Caki2 (cell line): ENCODE data around the gene FHAD1. TPM values are rescaled to one million over a fixed set of nuclear protein-coding genes. Genes with fewer than 3 reads are reported as not detected.
"Not testable (repeated sequence)": the region's sequence is repeated elsewhere in the genome, so short reads cannot be mapped to it uniquely, and the experiment has no call there.

ENCODE experiments used
- DNase-seq: peaks from one replicate; pipeline ENCODE4 v3.0.0-alpha.2; 2015; ENCODE audit warnings: low read depth
- in situ Hi-C: cut with HindIII; loops from 2 replicates; pipeline ENCODE4 v1.10.0; 2016; ENCODE audit warnings: low sequenced_read_pairs, low pct_unique_long_range_greater_than_20kb, mixed read lengths
- total RNA-seq: library from RNA; depleted of rRNA; stranded (reverse); fragments of >200 nt; shearing (Covaris generic); gene quantifications from 2 replicates; pipeline ENCODE4 v1.2.3, GENCODE V29; 2014; ENCODE audit warnings: low replicate concordance

The FHAD1 gene
- total RNA-seq, 1 experiment from 2014 or later: 18.0 TPM

DNA sequence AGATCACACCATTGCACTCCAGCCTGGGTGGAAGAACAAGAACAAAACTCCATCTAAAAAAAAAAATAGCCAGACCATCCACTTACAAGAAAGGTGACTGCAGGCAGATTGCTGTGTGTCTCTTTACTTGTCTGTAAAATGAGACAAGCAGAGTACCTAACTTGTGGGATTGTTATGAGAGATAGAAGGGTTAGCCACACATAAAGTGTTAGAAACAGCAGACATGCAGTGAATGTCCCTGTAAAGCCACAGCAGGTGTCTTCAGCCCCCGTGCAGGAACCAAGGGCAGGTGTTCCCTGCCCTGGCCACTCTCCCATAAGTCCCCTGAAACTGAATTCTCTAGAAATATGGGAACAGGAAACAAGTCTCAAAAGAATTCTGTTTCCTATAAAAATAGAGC lies 121.9 kb downstream of the FHAD1 start:
- in situ Hi-C loops: no loop called here
- DNase-seq: no peak

DNA sequence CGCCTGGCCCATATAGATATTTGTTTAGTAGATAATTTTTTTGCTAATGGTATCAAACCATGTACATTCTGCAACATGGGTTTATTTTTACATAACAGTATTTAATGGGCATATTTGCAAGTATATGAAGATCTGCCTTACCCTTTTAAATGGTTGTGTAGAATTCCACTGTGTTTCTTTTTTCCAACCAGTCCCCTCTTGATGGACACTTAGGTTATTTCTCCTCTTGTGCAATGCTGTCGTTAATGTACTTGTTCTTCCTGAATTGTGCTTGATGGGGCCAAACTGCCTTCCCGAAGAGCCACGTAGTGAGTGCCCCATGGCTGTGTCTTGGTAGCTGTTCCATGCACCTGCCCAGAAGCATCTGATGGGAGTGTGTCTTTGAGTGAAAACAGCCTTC lies 123.2 kb downstream of the FHAD1 start:
- in situ Hi-C loops: no loop called here
- no peak for DNase-seq

DNA sequence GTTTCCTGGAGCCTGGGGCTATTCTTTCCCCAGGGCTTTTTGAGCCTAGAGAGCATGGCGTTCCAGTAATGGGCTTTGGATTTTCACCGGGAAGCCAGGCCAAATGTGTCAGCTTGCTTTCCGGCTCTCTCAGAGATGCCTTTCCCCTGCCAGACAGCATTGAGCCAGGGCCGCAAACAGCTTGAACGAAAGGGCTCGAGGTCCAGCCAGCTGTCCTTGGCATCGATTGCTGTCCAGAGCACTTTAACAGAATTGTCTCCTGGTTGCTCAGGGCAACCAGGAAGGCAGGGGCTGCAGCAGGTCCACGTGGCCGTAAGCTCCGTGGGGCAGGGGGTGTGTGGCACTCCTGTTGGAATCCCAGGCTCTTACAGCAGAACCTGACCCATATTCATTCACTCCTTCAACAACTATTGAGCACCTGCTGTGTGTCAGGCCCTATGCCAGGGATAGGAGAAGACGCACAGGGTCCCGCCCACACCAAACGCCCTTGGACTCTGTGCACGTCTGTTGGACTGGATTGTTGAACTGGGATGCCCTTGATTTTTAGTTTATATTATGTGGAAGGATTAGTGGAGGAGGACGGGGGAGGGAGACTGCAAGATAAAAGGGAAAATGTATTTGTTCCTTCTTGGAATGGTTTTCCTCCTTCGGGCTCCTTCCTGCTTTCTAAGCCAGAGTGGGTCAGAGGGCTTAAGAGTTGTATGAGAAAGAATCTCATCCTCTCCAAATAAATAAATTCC lies 123.9 kb downstream of the FHAD1 start:
- in situ Hi-C loops: no loop called here
- DNase-seq: no peak

DNA sequence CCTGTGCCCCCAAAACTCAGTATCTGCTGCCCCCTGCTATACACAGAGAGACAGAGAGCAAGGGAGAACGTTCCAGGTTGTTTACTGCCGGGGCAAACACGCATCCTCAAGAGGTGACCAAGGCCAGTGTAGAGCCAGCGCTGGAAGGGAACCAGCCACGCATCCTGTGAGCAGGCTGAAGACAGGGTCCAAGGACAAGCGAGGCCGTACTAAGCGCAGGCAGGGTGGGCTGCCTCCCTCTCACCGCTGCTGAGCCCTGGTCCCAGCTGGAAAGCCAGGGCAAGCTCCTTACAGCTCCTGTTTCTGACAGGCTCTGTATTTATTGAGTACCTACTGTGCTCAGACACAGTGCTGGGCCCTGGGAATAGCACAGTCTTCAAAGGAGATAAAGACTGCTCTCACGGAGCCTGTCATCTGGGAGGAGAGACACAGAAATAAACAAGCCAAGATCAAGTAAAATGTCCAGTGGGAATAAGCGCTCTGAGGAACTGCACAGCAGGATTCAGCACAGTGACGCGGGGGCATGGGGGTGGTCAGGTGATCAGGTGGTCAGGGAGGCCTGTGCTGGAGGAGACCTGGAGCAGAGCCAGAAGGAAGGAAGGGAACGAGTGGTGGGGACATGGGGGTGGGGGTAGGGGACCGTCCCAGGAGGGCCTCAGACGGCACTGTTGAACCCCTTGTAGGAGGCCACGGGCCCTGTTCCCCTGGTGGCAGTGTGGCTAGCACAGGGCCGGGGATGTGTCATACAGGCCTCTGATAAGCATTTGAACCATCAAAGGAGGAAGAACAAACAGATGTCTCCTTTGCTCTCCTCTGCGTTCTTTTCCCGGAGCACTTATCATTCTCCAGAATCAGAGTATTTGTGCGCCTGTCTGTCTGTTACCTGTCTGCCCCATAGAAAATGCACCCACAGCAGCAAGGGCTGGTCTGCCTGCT lies 124.9 kb downstream of the FHAD1 start:
- in situ Hi-C loops: no loop called here
- DNase-seq: no peak

DNA sequence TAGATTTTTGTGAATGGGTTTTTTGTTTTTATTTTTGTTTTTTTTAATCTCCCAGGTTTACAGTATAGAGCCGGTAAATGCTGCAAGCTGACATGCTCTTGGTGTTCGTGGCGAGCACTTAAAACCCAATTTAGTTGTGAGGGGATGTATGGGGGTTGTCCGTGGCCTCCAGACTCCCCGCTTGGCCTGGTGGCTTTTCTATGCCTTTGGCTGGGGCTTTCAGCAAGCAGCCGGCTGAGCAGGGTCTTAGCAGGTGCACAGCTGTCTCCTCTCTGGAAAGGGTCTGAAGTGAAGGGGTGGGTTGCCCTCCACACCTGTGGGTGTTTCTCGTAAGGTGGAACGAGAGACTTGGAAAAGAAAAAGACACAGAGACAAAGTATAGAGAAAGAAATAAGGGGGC lies 131.7 kb downstream of the FHAD1 start:
- in situ Hi-C loops: no loop called here
- DNase-seq: no peak

DNA sequence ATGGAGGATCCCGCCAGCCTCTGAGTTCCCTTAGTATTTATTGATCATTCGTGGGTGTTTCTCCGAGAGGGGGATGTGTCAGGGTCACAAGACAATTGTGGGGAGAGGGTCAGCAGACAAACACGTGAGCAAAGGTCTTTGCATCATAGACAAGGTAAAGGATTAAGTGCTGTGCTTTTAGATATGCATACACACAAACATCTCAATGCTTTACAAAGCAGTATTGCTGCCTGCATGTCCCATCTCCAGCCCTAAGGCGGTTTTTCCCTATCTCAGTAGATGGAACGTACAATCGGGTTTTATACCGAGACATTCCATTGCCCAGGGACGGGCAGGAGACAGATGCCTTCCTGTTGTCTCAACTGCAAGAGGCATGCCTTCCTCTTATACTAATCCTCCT lies 132.1 kb downstream of the FHAD1 start:
- DNase-seq, in situ Hi-C loops: not testable (repeated sequence)

DNA sequence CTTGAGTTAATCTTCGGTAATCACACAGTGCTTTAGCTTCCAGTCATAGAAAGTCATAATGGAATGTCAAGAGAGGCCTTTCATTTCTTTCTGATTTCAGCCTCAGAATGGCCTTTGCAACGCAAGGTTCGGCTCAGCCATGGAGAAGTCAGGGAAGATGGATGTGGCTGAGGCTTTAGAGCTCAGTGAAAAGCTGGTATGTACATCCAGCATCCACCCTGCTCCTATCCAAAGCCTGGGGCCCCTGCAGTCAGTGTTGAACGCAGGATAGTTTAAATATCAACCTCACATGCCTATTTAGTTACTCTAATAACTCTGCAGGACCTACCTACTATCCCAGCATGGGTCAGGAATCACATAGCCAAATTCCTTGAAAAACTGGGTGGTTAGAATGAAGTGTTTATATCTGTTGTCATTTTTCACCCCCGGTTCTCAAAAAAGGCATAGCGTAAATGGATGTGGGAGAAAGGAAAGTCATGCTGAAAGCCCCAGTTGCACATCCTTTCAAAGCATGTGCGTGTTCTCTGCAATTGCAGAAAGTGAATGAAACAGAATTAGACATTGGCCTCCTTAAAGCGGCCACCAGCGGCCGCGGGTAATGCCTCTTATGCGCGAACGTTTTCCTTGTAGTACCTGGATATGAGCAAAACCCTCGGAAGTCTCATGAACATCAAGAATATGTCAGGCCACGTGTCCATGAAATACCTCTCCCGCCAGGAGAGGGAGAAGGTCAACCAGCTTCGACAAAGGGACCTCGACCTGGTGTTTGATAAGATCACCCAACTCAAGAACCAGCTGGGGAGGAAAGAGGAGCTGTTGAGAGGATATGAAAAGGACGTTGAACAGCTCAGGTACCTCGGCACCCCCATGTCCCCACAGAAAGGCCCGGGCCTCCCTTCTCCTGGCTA lies 133.8 kb downstream of the FHAD1 start:
- DNase-seq: no peak
- in situ Hi-C loops: no loop called here

DNA sequence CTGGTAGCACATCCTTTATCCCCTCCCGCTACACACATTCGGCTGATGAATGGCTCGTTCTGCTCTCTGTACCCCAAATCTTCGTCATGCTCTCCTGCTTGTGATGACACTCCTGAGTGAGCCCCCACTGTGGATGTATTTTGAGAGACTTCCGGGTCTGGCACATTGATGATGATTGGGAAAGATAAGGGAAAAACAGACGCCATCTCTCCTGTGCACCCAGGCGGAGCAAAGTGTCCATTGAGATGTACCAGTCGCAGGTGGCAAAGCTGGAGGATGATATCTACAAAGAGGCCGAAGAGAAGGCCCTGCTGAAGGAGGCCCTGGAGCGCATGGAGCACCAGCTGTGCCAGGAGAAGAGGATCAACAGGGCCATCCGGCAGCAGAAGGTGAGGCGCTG lies 134.8 kb downstream of the FHAD1 start:
- in situ Hi-C loops: no loop called here
- no peak for DNase-seq

DNA sequence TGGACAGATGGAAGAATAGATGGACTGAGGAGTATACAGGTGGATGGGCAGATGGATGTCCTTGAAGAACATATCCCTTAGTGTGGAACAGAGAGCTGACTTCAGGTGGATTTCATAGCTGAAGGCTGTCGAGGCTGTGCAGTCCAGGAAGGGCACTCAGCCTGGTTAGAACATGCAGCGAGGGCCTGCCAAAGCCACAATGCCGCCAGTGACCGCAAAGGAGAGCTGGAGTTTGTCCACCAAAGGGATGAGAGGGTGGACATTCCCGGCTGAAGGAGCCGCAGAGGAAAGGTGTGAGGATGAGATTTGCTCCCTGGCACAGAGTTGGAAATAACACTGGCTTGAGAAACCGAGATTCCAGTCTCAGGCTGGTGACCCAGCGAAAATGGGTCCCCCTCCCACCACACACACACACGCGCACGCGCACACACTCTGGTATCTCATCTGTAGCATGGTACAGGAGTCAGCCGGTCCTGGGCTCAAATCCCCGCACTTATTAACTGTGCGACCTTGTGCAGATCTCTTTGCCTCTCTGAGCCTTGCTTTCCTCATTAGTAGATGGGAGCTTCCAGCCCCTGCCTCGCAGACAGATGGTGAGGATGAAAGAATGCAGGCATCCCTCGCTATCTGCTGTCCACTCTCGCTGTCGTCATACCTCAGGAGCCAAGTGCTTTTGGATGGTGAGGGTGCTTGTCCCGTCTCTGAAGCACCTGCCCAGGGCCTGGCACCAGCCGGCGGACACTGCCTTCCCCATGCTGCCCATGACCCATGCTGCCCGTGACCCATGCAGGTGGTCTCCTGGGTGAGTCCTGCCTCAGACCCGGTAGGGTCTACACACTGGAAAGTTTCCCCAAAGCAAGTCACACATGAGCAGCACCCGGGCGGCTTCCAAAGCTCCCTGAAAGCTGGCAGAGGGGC lies 135.8 kb downstream of the FHAD1 start:
- in situ Hi-C loops: no loop called here
- DNase-seq: no peak

DNA sequence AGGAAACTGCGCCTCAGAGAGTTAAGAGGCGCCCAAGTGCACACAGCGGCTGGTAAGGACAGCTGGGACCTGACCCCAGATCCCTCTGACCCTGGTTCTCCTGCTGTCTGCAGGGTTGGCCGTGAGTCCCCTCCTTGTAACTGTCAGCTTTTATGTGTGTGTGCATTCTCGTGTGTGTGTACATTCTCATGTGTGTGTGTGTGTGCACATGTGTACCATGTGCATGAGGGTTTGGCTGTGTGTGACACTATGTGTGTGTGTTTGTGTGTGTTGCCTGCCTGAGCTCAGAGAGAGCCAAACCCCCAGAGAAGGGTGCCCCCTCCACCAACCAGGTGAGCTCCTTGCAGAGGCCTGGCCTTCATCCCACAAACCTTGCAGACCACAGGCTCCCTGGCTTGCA lies 136.8 kb downstream of the FHAD1 start:
- in situ Hi-C loops: no loop called here
- DNase-seq: no peak

DNA sequence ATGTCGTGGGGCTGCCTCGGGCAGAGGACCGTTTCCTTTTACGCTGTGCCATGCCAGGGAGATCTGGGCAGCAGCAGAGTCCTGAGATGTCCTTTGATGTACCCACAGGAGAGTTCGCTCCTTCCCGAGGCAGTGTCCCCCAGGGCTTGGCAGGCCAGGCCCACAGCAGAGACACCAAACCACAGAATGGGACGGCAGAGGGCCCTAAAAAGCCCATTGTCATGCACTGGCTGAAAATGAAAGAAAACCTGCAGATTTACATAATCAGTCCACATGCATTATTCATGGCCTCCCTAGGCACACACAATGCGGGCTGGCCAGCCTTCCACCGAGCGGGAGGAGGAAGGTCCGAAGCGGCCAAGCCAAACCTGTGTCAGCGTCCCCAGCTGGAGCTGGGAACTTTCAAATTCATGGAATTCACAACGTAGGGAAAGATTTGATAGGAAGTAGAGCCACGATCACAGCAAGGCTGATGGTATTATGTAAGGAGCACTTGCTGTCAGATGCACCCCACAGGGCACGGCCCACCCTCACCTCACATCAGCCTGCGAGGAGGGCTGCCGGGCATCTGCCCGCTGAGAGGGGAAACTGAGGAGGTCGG lies 137.4 kb downstream of the FHAD1 start:
- in situ Hi-C loops: no loop called here
- no peak for DNase-seq

DNA sequence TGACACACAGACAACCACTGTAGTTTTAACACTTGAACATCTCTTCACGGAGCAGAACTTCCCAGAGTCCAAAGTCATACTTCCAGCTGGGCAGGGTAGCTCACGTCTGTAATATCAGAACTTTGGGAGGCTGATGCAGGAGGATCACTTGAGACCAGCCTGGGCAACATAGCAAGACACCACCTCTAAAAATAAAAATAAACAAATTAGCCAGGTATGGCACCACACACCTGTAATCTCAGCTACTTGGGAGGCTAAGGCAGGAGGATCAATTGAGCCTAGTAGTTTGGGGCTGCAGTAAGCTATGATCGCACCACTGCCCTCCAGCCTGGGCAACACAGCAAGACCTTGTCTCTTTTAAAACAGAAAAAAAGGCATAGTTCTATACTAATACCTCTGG lies 138.4 kb downstream of the FHAD1 start:
- in situ Hi-C loops: no loop called here
- no peak for DNase-seq

DNA sequence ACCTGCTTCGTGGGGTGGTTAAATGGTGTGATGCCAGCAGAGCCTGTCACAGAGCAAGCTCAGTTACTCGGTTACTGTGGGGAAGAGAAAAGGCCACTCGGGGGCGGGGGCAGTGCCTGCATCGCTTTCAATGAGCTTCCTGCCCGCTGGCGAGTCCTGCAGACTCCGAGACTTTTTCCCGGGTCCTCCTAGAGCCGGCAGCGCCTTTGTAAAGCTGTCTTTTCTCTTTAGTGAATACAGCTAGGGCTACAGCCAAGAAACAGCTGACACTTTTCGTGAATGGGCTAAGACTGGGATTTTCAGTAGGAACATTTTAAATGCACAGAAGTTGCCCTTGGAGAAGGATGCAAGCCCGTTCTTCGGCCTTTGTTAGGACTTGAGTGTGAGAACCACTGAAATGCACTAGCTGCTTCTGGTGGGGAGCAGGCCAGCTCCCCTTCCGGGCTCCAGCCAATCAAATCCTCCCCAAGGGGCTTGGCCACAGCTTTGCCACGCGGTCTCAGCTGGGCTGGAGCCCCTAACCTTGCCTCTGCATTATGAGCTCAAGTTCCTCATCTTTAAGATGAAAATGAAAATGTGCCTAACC lies 139.2 kb downstream of the FHAD1 start:
- DNase-seq: no peak
- in situ Hi-C loops: no loop called here

DNA sequence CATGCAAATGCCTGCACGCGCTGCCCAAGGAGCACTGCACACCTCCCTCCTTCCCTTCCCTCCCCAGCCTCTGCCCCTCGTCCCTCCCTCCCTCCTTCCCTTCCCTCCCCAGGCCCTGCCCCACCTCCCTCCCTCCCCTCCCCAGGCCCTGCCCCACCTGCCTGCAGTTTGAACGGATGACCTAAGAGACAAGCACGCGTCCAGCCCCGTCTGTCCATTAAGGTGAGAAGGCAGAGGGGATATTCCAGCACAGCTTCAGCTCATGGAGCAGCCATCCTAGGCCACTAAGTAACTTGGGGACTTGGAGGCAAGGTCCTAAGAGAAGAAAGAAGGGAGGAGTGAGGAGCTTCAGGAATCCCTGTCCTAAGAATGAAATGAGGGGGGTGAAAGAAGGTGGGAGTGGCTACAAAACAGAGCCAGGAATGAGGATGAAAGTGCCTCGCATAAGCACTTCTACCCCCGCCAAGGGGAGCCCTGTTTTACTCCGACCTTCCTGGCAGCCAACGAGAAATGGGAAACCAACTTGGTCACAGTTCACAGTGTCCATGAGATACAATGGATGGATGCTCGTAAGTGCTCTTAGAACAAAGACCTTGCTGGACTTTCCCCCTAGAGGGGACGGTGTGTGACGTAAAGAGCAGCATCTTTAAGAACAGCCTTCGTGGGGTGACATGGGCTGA lies 141.3 kb downstream of the FHAD1 start:
- no peak for DNase-seq
- in situ Hi-C loops: no loop called here

DNA sequence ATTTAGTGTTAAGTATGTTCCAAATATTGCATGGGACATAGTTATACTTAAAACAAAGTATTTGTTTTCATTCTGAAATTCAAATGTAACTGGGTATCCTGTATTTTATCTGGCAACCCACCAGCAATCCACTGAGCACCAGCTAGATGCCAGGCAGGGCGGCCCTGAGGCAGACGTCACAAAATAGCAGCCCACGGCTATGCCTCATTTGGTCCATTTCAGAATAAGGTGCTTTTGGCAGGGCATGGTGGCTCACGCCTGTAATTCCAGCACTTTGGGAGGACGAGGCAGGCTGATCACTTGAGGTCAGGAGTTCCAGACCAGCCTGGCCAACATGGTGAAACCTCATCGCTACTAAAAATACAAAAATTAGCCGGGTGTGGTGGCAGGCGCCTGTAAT lies 142.8 kb downstream of the FHAD1 start:
- not testable (repeated sequence) for DNase-seq
- in situ Hi-C loops: loop anchor here (10.0 kb wide), 1 partner anchor 55 kb away; no protein-coding TSS in a partner anchor

DNA sequence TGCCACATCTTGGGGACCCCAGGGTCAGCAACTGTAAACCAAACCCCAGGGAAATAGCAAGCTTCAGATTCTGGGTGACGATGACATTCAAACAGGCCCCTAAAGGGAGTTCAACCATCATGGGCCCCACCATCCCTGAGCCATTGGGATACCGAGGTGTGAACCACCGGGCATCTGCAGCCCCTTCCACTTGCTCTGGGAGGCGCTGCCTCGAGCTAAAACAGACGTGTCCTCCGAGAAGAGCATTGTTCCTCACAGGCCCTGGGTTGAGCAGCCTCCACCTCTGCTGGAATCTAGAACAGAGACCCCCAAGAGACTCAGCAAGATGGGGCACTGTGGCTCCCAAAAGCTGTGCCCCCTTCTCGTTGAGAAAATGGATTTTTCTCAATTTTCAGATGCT lies 143.6 kb downstream of the FHAD1 start:
- in situ Hi-C loops: loop anchor here (10.0 kb wide), 1 partner anchor 56 kb away; no protein-coding TSS in a partner anchor
- no peak for DNase-seq
